NCI-H2196 (cell line): ENCODE results near the gene RPL29.
A peak's percentile ranks its signal among the peaks of the same experiment; 100 is the strongest.

Experiments used
- DNase-seq: peaks from one replicate; lab custom pipeline; 2025; ENCODE audit not compliant: unreplicated experiment; lab: John Stamatoyannopoulos, UW

RPL29 gene

DNA sequence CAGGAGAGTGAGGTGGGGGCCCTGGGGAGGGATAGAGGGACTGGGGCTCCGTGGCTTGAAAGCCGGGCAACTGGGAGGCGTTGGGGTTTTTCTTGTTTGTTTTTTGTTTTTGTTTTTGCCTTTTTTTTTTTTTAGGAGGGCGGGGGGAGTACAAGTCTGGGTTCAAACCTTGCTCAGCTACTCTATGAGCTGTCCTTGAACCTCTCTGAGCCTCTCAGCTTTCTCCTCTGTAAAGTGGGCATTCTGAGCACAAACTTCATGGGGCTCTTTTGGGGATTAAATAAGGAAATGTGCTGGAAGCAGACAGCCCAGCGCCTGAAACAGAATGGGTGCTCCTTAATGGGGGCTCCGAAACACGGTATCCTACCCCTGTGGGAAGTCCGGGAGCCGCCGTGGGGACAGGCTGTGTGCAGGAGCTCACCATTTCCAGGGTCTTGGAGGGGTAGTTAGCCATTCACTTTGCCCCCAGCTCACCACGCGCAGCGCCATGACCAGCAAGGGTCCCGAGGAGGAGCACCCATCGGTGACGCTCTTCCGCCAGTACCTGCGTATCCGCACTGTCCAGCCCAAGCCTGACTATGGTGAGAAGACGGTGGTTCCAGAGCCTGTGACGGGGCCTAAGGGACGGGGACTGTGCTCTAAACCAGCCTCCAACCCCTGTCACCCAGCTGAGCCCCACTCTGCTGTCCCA is 12.0 kb downstream of the RPL29 start:
- DNase-seq, result no peak

DNA sequence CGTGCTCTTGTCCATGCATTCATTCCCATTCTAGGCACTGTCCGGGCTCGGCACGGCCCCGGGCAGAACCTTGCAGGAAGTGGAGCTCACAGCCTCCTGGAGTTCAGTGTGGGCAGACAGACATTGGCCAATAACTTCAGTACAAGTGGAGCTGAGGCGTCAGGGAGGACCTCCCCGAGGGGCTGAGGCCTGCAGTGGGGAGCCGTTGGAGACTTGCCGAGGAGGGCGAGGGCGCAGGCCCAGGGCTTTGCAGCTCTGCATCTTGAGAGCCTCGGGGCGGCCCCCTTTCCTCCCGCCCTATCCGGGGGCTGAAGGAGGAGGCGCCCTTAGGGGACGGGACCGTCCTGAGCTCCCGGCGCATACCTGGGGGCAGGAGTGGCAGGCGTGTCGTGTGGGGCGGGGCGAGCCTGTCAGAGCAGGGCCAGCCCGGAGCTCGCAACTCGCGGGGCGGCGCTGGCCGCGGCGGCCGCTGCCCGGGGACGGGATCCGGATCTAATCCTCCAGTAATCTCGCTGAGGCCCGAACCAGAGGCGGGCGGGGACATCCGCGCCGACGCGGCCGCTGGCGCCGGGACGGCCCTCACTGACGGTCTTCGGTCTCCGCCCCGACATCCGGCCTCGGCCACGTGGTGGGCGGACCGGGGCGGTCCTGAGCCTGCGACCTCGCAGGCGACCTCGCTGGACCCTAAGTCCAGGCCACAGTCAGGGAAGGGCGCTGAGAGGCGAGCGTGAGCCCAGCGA is 12.7 kb downstream of the RPL29 start, which contains the start of gene ACY1:
Gene ACY1, plus strand, starts transcription at position 698 of the 740 bp plus-strand sequence. CDS start 530 bp downstream, outside the sequence.
- peak; percentile 66 for DNase-seq

DNA sequence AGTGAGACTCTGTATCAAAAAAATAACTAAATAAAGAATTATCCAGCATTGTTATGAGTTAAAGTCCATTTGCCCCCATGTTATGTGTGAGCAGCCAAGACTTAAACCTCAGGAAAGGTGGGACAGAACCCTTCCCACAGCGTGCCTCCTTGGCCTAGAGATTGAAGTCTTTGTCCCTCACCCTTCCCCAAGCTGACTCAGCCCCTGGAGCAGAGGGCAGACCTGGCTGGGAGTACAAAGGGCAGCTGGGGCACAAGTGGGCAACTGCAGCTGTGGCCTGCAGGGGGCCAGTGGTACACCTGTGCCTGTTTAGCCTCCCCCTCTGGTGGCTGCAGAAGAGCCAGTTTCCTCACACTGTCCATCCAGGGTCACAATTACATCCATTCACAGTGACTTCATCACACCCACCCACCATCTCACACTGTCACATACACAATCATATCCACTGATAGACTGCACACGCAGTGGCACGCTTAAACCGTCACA is 13.3 kb downstream of the RPL29 start:
- peak; percentile 30 for DNase-seq

DNA sequence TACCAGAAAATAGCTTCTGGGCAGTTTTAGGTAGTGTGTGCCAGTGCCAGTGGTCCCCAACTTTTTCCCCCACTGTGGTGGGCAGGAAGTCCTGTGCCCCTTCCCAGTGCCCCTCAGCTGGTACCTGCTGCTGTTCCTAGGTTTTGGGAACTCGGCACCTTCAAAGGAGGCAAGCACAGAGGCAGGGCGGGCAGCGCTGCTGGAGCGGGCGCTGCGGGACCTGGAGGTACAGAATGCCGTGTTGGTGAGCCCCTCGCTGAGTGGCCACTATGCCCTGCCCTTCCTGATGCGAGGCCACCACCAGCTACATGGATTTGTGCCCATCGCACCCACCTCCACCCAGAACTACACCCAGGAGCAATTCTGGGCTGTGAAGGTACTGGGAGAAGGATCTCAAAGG is 15.4 kb downstream of the RPL29 start:
- no peak for DNase-seq

DNA sequence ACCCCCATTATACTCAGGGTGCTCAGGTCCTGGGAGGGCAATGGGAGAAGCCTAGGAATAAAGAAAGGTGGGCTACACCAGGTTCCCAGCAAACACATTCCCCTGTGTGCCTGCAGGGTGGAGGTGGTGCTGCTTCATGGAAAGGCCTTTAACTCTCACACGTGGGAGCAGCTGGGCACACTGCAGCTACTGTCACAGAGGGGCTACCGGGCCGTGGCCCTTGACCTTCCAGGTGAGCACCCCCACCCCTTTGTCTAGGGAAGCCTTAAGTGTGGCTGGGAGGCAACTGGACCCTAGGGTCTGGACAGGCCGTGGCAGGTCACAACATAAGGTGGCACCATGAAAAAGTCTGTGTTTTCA is 17.6 kb downstream of the RPL29 start:
- no peak for DNase-seq

- no peak for DNase-seq
Observed at GRCh38 chr3:51977446-51978142, 18.1 kb downstream of the RPL29 start.

GRCh38 chr3:51975852-51976549 is 19.7 kb downstream of the RPL29 start:
- peak; percentile 19 for DNase-seq

- peak; percentile 38 for DNase-seq
Observed at GRCh38 chr3:51974963-51975851, 20.5 kb downstream of the RPL29 start, which contains the start of gene ABHD14A. ABHD14A (plus strand) TSS chr3:51975064; CDS start chr3:51975136, 72 bp downstream.

DNA sequence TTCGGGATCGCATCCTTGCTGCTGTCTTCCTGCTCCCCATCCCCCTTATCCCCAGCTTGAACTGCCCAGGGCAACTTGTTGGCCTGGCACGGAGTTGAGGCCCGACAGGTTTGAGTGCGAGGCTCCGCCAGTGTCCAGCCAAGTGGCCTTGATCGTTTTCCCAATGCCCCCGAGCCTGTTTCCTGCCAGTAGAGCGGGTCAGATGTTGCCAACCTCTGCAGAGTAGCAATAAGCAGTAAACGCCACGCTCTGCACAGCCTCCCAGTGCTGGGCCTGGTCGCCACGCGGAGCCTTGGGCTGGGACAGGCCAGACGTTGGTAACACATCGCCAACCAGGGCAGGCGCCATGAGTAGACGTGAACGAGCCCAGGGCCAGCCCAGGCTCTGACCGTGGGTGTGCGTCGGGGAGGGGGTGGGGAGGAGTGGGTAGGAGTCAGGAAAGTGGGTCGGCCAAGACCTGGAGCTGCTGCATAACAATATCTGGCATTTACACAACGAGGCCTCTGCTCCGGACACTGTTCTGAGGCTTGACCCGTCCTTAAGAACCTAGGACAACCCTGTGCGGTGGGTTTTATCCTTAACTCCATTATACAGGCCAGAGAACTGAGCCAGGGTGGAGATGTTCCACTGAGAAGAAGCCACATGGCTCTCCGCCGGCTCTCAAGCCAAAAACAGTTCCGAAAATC is 21.3 kb downstream of the RPL29 start:
- no peak for DNase-seq

GRCh38 chr3:51971350-51971749 is 24.3 kb downstream of the RPL29 start:
- no peak for DNase-seq

- peak; percentile 40 for DNase-seq
Observed at GRCh38 chr3:51970606-51971300, 24.9 kb downstream of the RPL29 start.

DNA sequence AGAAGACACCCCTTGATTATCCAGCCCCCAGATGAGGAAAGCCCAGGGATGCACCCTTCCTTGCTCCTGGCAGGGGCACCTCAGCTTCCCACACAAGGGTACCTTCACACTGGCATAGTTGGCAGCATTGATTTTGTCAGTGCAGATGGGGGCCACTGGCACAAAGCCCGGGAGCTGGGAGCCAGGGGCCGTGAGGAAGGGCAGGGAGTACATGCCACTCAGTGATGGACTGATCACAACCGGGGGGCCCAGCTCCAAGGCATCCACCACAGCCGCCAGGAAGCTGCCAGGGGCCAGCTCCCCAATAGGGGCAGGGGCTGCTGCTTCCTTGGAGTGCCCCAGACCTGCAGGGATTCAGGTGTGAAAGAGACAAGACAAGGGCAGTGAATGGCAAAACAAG is 25.9 kb downstream of the RPL29 start:
- no peak for DNase-seq

DNA sequence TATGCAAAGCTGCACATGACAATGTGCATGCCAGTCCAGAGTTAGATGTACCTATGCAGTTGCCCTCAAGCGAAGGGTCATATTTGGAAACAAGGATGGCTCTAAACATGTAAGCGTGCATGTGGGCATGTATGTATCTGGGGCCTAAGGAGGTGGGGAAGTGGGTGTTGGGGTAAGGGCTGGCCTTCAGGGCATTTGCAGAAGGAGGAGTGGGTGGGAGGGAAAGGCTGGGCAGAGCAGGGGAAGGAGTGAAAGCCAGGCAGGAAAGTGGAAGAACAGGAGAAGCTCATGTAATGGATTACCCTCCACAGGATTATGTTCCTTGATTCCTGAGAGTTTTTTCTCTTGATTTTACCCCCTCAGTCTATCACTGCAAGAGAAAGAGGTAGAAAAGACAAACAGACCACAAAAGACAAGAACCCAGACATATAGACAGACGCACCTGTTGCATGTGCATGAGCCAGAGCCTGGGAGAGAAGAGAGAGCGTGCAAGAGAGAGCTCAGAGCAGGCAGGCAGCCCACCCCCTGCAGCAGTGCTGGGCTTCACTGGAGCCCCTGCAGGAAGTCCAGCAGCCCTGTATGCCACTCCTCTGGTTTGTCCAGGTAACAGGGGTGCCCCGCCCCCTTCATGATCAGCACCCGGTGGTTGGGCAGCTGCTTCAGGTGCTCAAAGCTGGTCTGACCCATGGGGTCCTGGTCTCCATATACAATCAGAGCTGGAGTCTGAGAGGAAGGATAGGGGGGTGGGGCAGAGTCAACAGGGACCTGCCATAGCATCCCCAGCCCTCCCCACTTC is 26.6 kb downstream of the RPL29 start:
- no peak for DNase-seq

- peak; percentile 13 for DNase-seq
Observed at GRCh38 chr3:51968170-51968775, 27.4 kb downstream of the RPL29 start.

DNA sequence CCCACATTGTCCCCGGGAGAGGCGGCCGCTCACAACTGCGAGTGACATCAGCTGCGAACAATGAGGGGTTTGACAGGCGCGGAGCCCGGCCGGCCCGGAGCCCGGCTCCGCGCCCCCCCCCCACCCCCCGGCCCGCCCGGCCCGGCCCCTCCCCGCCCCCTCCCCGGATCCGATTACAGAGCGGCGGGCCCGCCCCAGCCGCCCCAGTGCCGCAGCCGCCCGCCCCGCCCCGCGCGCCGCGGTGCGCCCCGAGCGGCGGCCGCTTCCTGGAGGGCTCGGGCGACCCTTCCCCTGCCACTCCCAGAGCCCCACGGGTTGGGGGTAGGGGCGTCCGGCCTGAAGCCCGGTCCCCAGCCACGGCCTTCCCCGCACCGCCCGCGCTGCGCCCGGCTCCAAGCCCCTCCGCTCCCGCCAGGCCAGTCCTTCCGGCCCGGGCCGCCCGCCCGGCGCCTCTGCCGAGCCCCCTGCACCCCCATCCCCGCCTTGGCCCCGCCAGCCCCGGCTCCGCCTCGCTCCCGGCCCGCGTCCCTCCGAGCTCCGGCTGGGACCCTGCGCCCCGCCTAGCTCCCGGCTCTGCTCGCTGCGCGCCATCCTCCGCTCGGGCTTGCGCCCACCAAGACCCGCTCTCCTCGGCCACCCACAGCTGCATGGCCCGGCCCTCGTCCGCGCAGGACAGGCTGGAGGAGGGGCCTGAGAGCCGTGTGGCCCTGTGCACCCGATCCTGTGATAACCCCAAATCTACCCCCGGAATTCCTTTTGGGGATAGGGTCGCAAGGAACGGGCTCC is 28.1 kb downstream of the RPL29 start, which contains the start of gene PCBP4:
Gene PCBP4, minus strand, starts transcription at position 71 of the 786 bp plus-strand sequence. CDS start 6,214 bp downstream, outside the sequence.
- no peak for DNase-seq

DNA sequence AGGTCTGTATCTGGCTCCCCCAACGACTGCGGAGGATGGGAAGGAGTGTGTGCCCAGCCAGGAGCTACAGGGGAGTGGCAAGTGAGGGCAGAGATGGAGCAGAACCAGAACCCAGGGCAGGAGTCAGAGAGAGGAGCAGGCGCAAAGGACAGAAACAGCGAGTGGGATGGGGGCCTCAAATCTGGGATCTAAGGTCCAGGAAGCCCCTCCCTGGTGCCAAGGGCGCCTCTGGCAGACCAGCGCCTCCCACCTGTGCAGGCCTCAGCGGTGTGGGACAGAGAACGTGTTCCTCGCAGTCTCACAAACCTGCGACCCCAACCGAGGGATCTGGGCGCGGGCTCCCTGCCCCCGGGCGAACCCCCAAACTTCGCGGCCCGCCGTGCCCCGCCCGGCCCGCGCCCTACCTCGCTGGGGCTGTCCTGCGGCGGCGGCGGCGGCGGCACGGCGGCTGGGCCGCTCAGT is 28.7 kb downstream of the RPL29 start:
- no peak for DNase-seq

- no peak for DNase-seq
Observed at GRCh38 chr3:51966486-51966885, 29.2 kb downstream of the RPL29 start.
